ENCODE measurements around the gene ZG16B. TPM values are rescaled to one million over a fixed set of nuclear protein-coding genes. Genes with fewer than 3 reads are reported as not detected.

ZG16B gene
- total RNA-seq, 1 experiment from 2014 or later: 2.3 TPM

DNA sequence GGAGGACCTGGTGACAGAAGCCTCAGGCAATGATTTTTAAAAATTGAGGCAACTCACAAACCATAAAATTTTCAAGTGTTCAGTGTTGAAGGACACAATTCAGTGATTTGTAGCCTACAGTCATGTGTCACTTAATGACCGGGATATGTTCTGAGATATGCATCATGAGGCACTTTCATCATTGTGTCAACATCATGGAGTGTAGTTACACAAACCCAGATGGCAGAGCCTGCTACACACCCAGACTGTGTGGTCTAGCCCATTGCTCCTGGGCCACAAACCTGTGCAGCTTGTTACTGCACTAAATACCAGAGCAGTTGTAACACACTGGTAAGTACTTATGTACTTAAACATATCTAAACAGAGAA lies 30.3 kb upstream of the ZG16B start (continued):
- TF ChIP-seq EGR1 (IDR thresholded peaks at IDR 0.05; ENCODE audit: low read depth): no peak
- no peak for TF ChIP-seq POLR2A (IDR thresholded peaks at IDR 0.05; ENCODE audit: borderline replicate concordance, extremely low read depth, insufficient read depth, insufficient read length)
- TF ChIP-seq, protein P1, sequence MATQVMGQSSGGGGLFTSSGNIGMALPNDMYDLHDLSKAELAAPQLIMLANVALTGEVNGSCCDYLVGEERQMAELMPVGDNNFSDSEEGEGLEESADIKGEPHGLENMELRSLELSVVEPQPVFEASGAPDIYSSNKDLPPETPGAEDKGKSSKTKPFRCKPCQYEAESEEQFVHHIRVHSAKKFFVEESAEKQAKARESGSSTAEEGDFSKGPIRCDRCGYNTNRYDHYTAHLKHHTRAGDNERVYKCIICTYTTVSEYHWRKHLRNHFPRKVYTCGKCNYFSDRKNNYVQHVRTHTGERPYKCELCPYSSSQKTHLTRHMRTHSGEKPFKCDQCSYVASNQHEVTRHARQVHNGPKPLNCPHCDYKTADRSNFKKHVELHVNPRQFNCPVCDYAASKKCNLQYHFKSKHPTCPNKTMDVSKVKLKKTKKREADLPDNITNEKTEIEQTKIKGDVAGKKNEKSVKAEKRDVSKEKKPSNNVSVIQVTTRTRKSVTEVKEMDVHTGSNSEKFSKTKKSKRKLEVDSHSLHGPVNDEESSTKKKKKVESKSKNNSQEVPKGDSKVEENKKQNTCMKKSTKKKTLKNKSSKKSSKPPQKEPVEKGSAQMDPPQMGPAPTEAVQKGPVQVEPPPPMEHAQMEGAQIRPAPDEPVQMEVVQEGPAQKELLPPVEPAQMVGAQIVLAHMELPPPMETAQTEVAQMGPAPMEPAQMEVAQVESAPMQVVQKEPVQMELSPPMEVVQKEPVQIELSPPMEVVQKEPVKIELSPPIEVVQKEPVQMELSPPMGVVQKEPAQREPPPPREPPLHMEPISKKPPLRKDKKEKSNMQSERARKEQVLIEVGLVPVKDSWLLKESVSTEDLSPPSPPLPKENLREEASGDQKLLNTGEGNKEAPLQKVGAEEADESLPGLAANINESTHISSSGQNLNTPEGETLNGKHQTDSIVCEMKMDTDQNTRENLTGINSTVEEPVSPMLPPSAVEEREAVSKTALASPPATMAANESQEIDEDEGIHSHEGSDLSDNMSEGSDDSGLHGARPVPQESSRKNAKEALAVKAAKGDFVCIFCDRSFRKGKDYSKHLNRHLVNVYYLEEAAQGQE (IDR thresholded peaks at IDR 0.05; ENCODE audit: low read depth): no peak
- no peak for TF ChIP-seq YY1 (IDR thresholded peaks at IDR 0.05; ENCODE audit: extremely low read depth, insufficient replicate concordance, low read depth, low read length)

DNA sequence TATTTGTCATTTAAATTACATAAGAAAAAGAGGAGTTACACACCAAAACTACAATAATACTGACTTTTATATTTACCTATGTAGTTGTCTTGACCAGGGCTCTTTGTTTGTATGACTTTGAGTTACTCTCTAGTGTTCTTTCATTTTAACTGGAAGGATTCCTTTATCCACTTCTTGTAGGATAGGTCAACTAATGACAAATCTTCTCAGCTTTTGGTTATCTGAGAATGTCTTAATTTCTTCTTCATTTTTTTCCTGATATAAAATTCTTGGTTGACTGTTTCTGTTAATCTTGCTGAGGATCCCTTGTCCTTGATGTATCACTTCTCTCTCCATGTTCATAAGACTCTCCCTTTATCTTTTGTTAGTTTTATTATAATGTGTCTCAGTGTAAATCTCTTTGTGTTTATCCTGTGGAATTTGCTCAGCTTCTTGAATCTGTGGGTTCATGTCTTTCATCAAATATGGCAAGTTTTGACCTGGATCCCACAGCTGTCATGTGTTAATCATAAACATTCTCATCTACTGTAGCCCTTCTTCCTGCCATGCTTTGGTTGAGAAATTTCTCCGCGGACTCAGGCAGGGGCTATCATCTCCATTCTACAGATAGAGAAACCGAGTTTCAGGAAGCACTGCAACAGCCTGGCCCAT lies 26.4 kb upstream of the ZG16B start:
- RAD21 ChIA-PET (ENCODE audit: low non-redundant PET in 1 of 2, low total read pairs in 2 of 2, uncharacterized antibody in 2 of 2, unreplicated experiment in 2 of 2): no interaction called here
- ATAC-seq: no peak
- Histone ChIP-seq H3K4me1 (ENCODE audit: control insufficient read depth in 1 of 2, insufficient read depth in 2 of 2, low read length in 2 of 2) (peaks cover 0 to 3% of the 10 kb centered on the region in 2 experiments; a peak in 1 of 4 replicates), H3K27me3 (ENCODE audit: insufficient read depth, low read length) (no peaks in the 10 kb centered on the region), H3K4me3 (replicated peaks in 1 of 2; ENCODE audit: low read depth in 1 of 2, low read length in 2 of 2) (no peak overlapping the region), H3K27ac (ENCODE audit: low read depth, low read length) (no peak overlapping the region), H3K4me2 (ENCODE audit: low read length) (no peak overlapping the region), H3K36me3 (ENCODE audit: control insufficient read depth in 1 of 2, insufficient read depth in 2 of 2, low read length in 2 of 2) (no peaks in the 10 kb centered on the region), H3K9me3 (ENCODE audit: control insufficient read depth in 1 of 2, insufficient read depth in 1 of 2, low read depth in 1 of 2, low read length in 2 of 2) (peaks cover 0 to 12% of the 10 kb centered on the region in 2 experiments; a peak in 2 of 4 replicates), H2AFZ (ENCODE audit: low read depth, low read length, poor library complexity, severe bottlenecking) (no peak overlapping the region), H4K20me1 (ENCODE audit: insufficient read depth) (no peaks in the 10 kb centered on the region), H3K9me2 (ENCODE audit: insufficient read depth) (no peaks in the 10 kb centered on the region), H3K9ac (ENCODE audit: low read length) (no peak overlapping the region), H3K79me2 (ENCODE audit: insufficient read depth, low read length) (no peaks in the 10 kb centered on the region)
- no TSS peak for BruUV-seq (replicated peaks)
- CTCF ChIA-PET: no interaction called here
- POLR2A ChIA-PET: no interaction called here
- no peak for TF ChIP-seq TCF7L2 (IDR thresholded peaks at IDR 0.05; ENCODE audit: borderline replicate concordance, extremely low read depth, insufficient read depth, insufficient read length)
- peak; percentile 39; the same call in 1 of the 2 replicates for TF ChIP-seq CBX3 (IDR thresholded peaks at IDR 0.05; ENCODE audit: low read depth)
- peak; percentile 12 for DNase-seq (ENCODE audit: low read depth, low spot score)
- intact Hi-C loops (cut with micrococcal nuclease): no loop called here
